GM12875 (cell line): ENCODE results near the gene WDHD1.

ENCODE experiments used
- H3K4me3 ChIP-seq: one replicate; pipeline ENCODE4 v1.5.1; 2011; ENCODE audit warnings: low read depth, low read length, control low read depth
- TF ChIP-seq, protein P1 (sequence below): IDR thresholded peaks from 2 replicates; pipeline ENCODE4 v1.5.1; 2011; ENCODE audit warnings: low read depth, mild to moderate bottlenecking, control low read depth, inconsistent platforms, low read length, moderate library complexity, borderline replicate concordance; ENCODE audit not compliant: insufficient read depth

The WDHD1 gene

DNA sequence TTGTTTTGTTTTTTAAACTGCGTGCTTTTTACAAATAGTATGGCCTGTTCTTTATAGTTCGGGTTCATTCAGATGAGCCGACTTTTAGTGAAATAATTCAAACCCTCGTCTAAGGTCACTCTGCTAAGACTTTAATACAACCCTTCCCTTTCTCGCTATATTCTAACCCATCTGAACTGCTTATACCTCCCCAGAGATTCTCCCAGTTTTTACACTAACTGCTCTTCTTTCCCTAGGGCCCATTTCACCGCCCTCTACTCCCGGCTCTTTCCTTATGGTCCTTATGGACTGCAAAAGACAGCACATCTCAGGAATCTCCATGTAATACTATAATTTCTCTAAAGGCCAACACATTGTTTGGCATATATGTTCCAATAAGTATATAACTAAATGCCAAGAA lies 26.6 kb upstream of the WDHD1 start:
- no peak overlapping the region for H3K4me3 ChIP-seq

DNA sequence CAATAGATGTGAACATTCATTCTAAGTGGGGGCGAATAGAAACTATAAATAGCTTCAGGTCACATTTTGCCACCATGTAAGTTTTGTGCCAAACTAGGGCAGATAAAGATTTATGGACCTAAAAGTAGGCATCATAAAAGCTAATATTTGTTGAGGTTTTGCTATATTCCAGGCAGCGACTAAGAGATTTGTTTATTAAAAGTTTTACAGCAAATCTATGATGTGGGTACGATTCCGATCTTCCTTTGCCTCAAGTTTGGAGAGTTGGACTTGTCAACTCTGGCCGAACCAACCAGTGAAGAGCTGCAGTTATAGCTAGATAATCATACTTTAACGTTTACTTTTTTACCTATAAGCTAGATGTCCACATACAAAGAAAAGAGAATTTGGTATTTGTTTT lies 26.1 kb upstream of the WDHD1 start:
- TF ChIP-seq, protein P1, sequence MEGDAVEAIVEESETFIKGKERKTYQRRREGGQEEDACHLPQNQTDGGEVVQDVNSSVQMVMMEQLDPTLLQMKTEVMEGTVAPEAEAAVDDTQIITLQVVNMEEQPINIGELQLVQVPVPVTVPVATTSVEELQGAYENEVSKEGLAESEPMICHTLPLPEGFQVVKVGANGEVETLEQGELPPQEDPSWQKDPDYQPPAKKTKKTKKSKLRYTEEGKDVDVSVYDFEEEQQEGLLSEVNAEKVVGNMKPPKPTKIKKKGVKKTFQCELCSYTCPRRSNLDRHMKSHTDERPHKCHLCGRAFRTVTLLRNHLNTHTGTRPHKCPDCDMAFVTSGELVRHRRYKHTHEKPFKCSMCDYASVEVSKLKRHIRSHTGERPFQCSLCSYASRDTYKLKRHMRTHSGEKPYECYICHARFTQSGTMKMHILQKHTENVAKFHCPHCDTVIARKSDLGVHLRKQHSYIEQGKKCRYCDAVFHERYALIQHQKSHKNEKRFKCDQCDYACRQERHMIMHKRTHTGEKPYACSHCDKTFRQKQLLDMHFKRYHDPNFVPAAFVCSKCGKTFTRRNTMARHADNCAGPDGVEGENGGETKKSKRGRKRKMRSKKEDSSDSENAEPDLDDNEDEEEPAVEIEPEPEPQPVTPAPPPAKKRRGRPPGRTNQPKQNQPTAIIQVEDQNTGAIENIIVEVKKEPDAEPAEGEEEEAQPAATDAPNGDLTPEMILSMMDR = no peak
- peak overlapping the region; percentile 100 for H3K4me3 ChIP-seq

More for the DNA sequence above, 26.6 kb upstream of the WDHD1 start:
- TF ChIP-seq, protein P1 = no peak

DNA sequence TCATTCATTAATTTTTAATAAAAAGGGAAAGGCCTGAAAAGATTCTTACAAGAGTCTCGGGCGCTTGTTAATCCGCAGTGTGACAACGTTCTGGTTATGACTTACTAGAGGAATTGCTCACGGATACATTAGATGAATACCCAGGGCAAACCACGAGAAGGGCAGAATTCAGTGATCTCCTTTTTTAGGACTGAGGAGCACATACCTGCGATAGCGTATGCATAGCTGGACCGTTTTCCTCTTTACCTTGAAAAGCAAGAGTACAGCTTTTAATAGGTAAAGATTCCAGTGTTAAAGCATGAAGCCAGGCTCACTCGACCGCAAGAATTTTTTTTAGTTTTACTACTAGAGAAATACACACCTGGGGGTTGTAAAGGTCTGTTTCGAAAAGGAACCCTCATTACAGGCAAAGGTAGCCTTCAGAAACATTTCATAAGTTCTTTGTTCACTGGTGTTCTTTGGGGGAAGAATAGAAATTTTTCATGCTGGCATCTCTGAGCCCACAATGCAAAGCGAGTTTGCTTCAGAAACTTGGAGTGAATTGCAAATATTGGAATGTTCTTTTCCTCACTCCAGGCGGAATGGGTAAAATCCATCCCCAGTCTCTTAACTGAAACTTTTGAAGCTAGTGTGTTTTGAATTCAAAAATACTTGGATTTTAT lies 25.5 kb upstream of the WDHD1 start:
- TF ChIP-seq, protein P1 = no peak
- H3K4me3 ChIP-seq = peak overlapping the region; percentile 100

DNA sequence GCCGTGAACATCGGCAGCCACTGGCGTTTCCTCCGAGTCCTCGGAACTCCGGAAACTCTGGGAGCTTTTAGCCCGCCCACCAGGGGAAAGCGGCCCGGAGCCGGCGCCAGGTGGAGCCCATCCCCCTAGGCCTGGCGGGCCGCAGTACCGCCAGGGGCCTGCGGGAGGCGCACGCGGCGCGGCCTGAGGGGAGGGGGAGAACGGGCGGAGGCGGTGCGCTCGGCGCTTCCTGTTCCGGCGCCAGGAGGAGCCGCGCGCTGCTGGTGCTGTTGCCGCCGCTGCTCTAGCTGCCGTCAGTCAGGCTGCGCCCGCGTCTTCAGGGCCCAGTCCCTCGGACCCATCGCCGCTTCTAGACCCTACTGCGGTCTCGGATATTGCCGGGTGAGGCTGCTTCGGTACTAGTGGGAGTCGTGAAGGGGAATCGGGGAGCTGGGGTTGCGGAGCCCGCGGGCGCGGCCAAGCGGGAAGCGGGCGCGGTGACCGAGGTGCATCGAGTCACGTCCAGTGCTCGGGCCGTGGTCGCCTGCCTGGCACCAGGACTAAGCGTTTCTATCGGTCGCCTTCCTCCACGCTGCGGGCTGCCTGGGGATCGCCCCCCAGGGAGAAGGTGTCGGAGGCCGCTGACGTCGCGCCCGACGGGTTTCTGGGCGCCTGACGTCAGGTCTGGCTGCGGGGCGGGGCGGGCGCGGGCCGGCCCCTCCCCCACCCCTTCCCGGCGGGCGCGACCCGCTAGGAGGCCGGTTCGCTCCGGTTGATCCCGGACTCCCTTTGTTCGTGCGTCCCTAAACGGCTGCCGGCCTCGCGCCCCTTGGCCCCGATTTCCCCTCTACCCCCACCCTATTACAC lies 24.7 kb upstream of the WDHD1 start, which contains the start of gene MAPK1IP1L:
TSS of gene MAPK1IP1L (plus strand) at position 225 of the 846 bp plus-strand sequence. CDS start 10,037 bp downstream, outside the sequence.
- TF ChIP-seq, protein P1 = peak; percentile 100
- H3K4me3 ChIP-seq = peak within 1 kb of the TSS; percentile 100

DNA sequence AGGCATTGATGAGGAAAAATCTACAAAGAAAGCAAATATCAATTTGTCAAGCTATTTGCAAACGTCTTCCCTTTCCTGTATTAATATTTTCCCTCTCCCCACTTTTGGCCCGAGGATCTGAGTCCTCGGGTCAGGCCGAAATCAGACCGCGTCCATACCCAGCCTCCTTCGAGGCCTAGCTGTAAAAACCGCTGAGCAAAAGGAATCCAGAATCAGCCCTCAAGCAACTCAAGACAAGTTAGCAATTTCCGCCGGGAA lies 24.2 kb upstream of the WDHD1 start:
- TF ChIP-seq, protein P1 = no peak
- peak overlapping the region; percentile 100 for H3K4me3 ChIP-seq

DNA sequence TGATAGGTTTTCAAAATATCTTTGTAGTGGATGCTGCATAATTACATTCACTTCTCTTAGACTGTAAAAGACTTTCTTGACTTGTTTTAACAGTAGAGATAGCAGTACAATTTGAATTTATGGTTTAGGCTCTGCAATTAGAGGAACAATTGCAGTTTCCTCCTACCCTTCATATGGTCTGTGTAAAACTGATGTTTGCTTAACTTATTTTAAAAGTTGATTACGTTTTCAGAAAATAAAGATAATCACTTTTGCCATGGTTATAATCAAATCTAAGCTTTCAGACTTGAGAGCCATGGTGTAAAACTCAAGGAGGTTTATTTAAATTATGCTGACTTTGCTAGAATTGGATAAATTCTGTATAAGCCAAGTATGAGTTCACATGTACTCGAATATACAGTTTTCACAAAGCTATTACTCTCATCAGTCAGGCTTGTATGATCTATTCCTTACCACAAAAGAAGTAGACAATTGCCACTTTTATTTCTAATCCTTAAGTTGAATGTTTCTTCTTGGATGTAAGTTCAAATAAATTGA lies 22.1 kb upstream of the WDHD1 start:
- TF ChIP-seq, protein P1 = no peak
- no peak overlapping the region for H3K4me3 ChIP-seq
